IMR-90 (cell line): Measurements from ENCODE around the gene TIAM2. TPM values are rescaled to one million over a fixed set of nuclear protein-coding genes. Genes with fewer than 3 reads are reported as not detected.

Experiments used
- ATAC-seq: fragments of 200-7000 bp; cut with Tn5 transposase; 2 replicates; pipeline ENCODE4 v1.9.1; 2020; ENCODE audit warnings: low read depth, mild to moderate bottlenecking, moderate library complexity
- BruUV-seq: library from RNA; stranded (reverse); fragments of 400-500 nt; replicated peaks from 2 replicates; lab custom pipeline; 2021; lab: Mats Ljungman, UMichigan
- CTCF ChIA-PET: fragments of 300-600 bp; formaldehyde crosslinking; extraction: SDS; loops from one replicate; lab custom pipeline; 2021; ENCODE audit warnings: antibody characterized with exemption; lab: Yijun Ruan, JAX
- POLR2A ChIA-PET: fragments of 300-600 bp; sonication (Branson Sonifier 250); formaldehyde crosslinking; loops from one replicate; lab custom pipeline; 2022; ENCODE audit warnings: antibody characterized with exemption; ENCODE audit not compliant: unreplicated experiment; lab: Charles Lee
- DNase-seq: peaks from one replicate; pipeline ENCODE4 v3.0.0; 2013
- H2AFZ ChIP-seq: replicated peaks from 2 replicates; pipeline ENCODE3; 2013; ENCODE audit warnings: low read length, mild to moderate bottlenecking; ENCODE audit not compliant: poor library complexity
- H2AK5ac ChIP-seq: 2 replicates; pipeline ENCODE4 v1.6.1; 2013; ENCODE audit warnings: low read depth, low read length, inconsistent platforms
- H2AK9ac ChIP-seq: replicated peaks from 2 replicates; pipeline ENCODE3; 2013; ENCODE audit warnings: mild to moderate bottlenecking, low read depth, low read length, moderate library complexity; ENCODE audit not compliant: poor library complexity
- H2BK120ac ChIP-seq: 2 replicates; pipeline ENCODE4 v1.6.1; 2013; ENCODE audit warnings: low read depth, low read length, inconsistent platforms
- H2BK15ac ChIP-seq: 3 replicates; pipeline ENCODE4 v1.6.1; 2013; ENCODE audit warnings: low read depth, low read length, inconsistent platforms
- H2BK20ac ChIP-seq: 2 replicates; pipeline ENCODE4 v1.6.1; 2013; ENCODE audit warnings: low read depth, mild to moderate bottlenecking, inconsistent platforms, low read length, moderate library complexity
- H2BK5ac ChIP-seq: 2 replicates; pipeline ENCODE4 v1.6.1; 2013; ENCODE audit warnings: mild to moderate bottlenecking, low read depth, low read length, inconsistent platforms; ENCODE audit not compliant: poor library complexity, severe bottlenecking
- H3K14ac ChIP-seq: replicated peaks from 2 replicates; pipeline ENCODE4 v1.6.1; 2013; ENCODE audit warnings: low read depth, low read length, inconsistent platforms
- H3K18ac ChIP-seq: 2 replicates; pipeline ENCODE4 v1.6.1; 2013; ENCODE audit warnings: low read depth, low read length, control low read depth
- H3K23ac ChIP-seq: 2 replicates; pipeline ENCODE4 v1.6.1; 2013; ENCODE audit warnings: low read depth, low read length, inconsistent platforms
- H3K27ac ChIP-seq: 2 replicates; pipeline ENCODE4 v1.5.1; 2013; ENCODE audit warnings: mild to moderate bottlenecking, control low read depth, low read length; ENCODE audit not compliant: insufficient read depth
- H3K27me3 ChIP-seq: 2 replicates; pipeline ENCODE4 v1.6.1; 2013; ENCODE audit warnings: low read length; ENCODE audit not compliant: control insufficient read depth, insufficient read depth
- H3K36me3 ChIP-seq: 2 replicates; pipeline ENCODE4 v1.6.1; 2013; ENCODE audit warnings: low read length, mixed read lengths; ENCODE audit not compliant: control insufficient read depth, insufficient read depth
- H3K4ac ChIP-seq: 2 replicates; pipeline ENCODE4 v1.6.1; 2013; ENCODE audit warnings: low read depth, low read length, inconsistent platforms
- H3K4me1 ChIP-seq: 2 replicates; pipeline ENCODE4 v1.6.1; 2013; ENCODE audit warnings: low read length, mixed read lengths; ENCODE audit not compliant: control insufficient read depth, insufficient read depth
- H3K4me2 ChIP-seq: 2 replicates; pipeline ENCODE4 v1.6.1; 2013; ENCODE audit warnings: low read depth, mild to moderate bottlenecking, control low read depth, low read length, moderate library complexity
- H3K4me3 ChIP-seq: 2 replicates; pipeline ENCODE4 v1.5.1; 2013; ENCODE audit warnings: low read depth, mild to moderate bottlenecking, control low read depth, low read length, moderate library complexity; ENCODE audit not compliant: insufficient read depth
- H3K56ac ChIP-seq: 2 replicates; pipeline ENCODE4 v1.6.1; 2013; ENCODE audit warnings: low read length, inconsistent platforms; ENCODE audit not compliant: insufficient read depth; ENCODE audit errors: extremely low read depth
- H3K79me1 ChIP-seq, 2 experiments: 2 replicates each; pipeline ENCODE4 v1.6.1; 2013; ENCODE audit warnings: low read length in 2 of 2, inconsistent platforms in 1 of 2, low read depth in 1 of 2
- H3K9ac ChIP-seq: 2 replicates; pipeline ENCODE4 v1.6.1; 2013; ENCODE audit warnings: low read depth, low read length, control low read depth
- H3K9me1 ChIP-seq: 2 replicates; pipeline ENCODE4 v1.6.1; 2013; ENCODE audit warnings: low read length, inconsistent platforms; ENCODE audit not compliant: insufficient read depth
- H3K9me3 ChIP-seq: 2 replicates; pipeline ENCODE4 v1.6.1; 2013; ENCODE audit warnings: low read length; ENCODE audit not compliant: control insufficient read depth, insufficient read depth
- H4K20me1 ChIP-seq: 2 replicates; pipeline ENCODE4 v1.6.1; 2013; ENCODE audit warnings: low read length, inconsistent platforms; ENCODE audit not compliant: insufficient read depth
- H4K5ac ChIP-seq: 2 replicates; pipeline ENCODE4 v1.6.1; 2013; ENCODE audit warnings: mild to moderate bottlenecking, low read depth, low read length, control low read depth
- H4K8ac ChIP-seq, 2 experiments: 2 replicates each; pipeline ENCODE4 v1.6.1; 2013; ENCODE audit warnings: low read depth in 2 of 2, low read length in 2 of 2, control low read depth in 1 of 2, inconsistent platforms in 1 of 2
- H4K91ac ChIP-seq: 2 replicates; pipeline ENCODE4 v1.6.1; 2013; ENCODE audit warnings: low read depth, low read length, inconsistent platforms; ENCODE audit not compliant: insufficient read depth
- MAFK ChIP-seq: IDR thresholded peaks from 2 replicates; pipeline ENCODE4 v1.6.1; 2012; ENCODE audit warnings: low read depth, low read length, improper control_type of control experiment
- WGBS, 2 experiments: methylation state at CpG; one replicate each; pipeline versions ENCODE4 v1.1.5 to v1.1.7; 2013; ENCODE audit warnings: missing lambda C conversion rate in 2 of 2; ENCODE audit not compliant: insufficient read length in 1 of 2; ENCODE audit errors: extremely low coverage in 2 of 2; 5-methylcytosine and 5-hydroxymethylcytosine counted together
- dilution Hi-C: fragments of 300-500 bp; cut with HindIII; formaldehyde crosslinking; loops from one replicate; pipeline ENCODE4 v1.14.3; 2018; ENCODE audit warnings: low sequenced_read_pairs; ENCODE audit not compliant: unreplicated experiment
- in situ Hi-C: fragments of 300-500 bp; cut with MboI; formaldehyde crosslinking; loops from 3 replicates; pipeline ENCODE4 v1.14.3; 2019; ENCODE audit warnings: low sequenced_read_pairs, inconsistent platforms, mixed read lengths
- intact Hi-C: fragments of 100-400 bp; cut with micrococcal nuclease; formaldehyde crosslinking; loops from 2 replicates; pipeline ENCODE4 v1.10.0; 2022
- polyA plus RNA-seq, 3 experiments: library from polyadenylated mRNA; depleted of rRNA; stranded (reverse); fragments of >200 nt; gene quantifications; 2 replicates each; pipeline ENCODE4 v1.2.3, GENCODE V29; 2012; ENCODE audit warnings: low replicate concordance in 1 of 3
- total RNA-seq: library from RNA; depleted of rRNA; stranded (reverse); fragments of >200 nt; gene quantifications from 2 replicates; pipeline ENCODE4 v1.2.3, GENCODE V29; 2012
- TF ChIP-seq, protein P1 (sequence below): fragments of 150-350 bp; IDR thresholded peaks from 2 replicates; pipeline ENCODE4 v1.6.1; 2016; ENCODE audit warnings: low read depth, mild to moderate bottlenecking, low read length, moderate library complexity, borderline replicate concordance

TIAM2 gene
- total and polyA plus RNA-seq, 2 of the 4 experiments (the other 2 are of a cell fraction), result 3.1 to 4.7 TPM

DNA sequence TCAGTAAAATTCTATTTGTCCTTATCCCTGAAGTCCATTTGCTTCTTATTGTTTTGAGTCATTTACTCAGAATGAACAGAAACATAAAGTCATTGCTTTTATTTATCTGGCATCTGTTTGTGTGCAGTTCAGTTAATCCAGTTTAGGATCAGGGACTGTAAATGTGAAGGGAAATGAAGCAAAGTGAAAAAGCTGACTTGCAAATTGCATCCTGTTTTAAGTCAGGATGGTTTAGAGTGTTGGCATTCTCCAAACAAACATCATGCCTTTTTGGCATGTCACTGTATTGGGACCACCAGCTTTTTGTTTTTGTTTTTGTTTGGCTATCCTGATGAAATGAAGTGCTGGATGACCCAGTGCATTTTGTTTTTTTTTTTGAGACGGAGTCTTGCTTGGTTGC is 168.5 kb downstream of the TIAM2 start:
- CTCF ChIA-PET, result no interaction called here
- BruUV-seq, result no TSS peak
- H4K91ac ChIP-seq, result no peak overlapping the region
- no peak overlapping the region for H3K18ac ChIP-seq
- H2BK20ac ChIP-seq, result peak overlapping the region; percentile 37; the same call in 1 of the 2 replicates
- no peaks in the 10 kb centered on the region for H3K79me1 ChIP-seq
- peaks cover 4% of the 10 kb centered on the region; the same call in 1 of the 2 replicates for H3K4me1 ChIP-seq
- no peak overlapping the region for H2AK5ac ChIP-seq
- dilution Hi-C loops (no loop called here), intact Hi-C loops (no loop called here), in situ Hi-C loops (loop anchor here (10.0 kb wide), 1 partner anchor 159 kb away; no protein-coding TSS in a partner anchor)
- H3K27ac ChIP-seq, result no peak overlapping the region
- no peaks in the 10 kb centered on the region for H3K9me3 ChIP-seq
- H3K9ac ChIP-seq, result no peak overlapping the region
- no peak overlapping the region for H3K4me3 ChIP-seq
- no peak overlapping the region for H3K14ac ChIP-seq
- WGBS, 2 experiments, result no CpG with 5 or more reads among the region's 1 CpG
- DNase-seq (no peak), ATAC-seq (no peak)
- H3K36me3 ChIP-seq, result peaks cover 1% of the 10 kb centered on the region; the same call in 1 of the 2 replicates
- H3K9me1 ChIP-seq, result peaks cover 5% of the 10 kb centered on the region; the same call in 1 of the 2 replicates
- no peak overlapping the region for H3K23ac ChIP-seq
- no peak overlapping the region for H4K5ac ChIP-seq
- no peaks in the 10 kb centered on the region for H3K27me3 ChIP-seq
- no peak overlapping the region for H3K4ac ChIP-seq
- no peak overlapping the region for H3K4me2 ChIP-seq
- H4K20me1 ChIP-seq, result no peaks in the 10 kb centered on the region
- H2BK15ac ChIP-seq, result no peak overlapping the region
- no peak overlapping the region for H2AFZ ChIP-seq
- POLR2A ChIA-PET, result no interaction called here
- no peak overlapping the region for H2BK5ac ChIP-seq
- TF ChIP-seq, protein P1, sequence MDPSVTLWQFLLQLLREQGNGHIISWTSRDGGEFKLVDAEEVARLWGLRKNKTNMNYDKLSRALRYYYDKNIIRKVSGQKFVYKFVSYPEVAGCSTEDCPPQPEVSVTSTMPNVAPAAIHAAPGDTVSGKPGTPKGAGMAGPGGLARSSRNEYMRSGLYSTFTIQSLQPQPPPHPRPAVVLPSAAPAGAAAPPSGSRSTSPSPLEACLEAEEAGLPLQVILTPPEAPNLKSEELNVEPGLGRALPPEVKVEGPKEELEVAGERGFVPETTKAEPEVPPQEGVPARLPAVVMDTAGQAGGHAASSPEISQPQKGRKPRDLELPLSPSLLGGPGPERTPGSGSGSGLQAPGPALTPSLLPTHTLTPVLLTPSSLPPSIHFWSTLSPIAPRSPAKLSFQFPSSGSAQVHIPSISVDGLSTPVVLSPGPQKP, result no peak
- TF ChIP-seq MAFK, result peak; percentile 38; the same call in 1 of the 2 replicates
- H2BK120ac ChIP-seq, result peak overlapping the region; percentile 26; the same call in 1 of the 2 replicates
- no peak overlapping the region for H3K56ac ChIP-seq
- no peak overlapping the region for H4K8ac ChIP-seq
- no peak overlapping the region for H2AK9ac ChIP-seq
